ENCODE results near the gene TOGARAM2.

- TF ChIP-seq CTCF (conservative IDR thresholded peaks at IDR 0.05; ENCODE audit: low read depth, low read length), result no peak
- TF ChIP-seq EZH2 (IDR thresholded peaks at IDR 0.05; ENCODE audit: borderline replicate concordance, low read depth, low read length, poor library complexity, severe bottlenecking), result no peak
Measured at GRCh38 chr2:29050591-29050990, 69.5 kb downstream of the TOGARAM2 start.

All from A673 (cell line).